ENCODE measurements around the gene PDCD4. TPM values are rescaled to one million over a fixed set of nuclear protein-coding genes. Genes with fewer than 3 reads are reported as not detected.

Gene PDCD4
- polyA plus RNA-seq, 1 of the 3 experiments (the other 2 are of a cell fraction), result 23.3 TPM

DNA sequence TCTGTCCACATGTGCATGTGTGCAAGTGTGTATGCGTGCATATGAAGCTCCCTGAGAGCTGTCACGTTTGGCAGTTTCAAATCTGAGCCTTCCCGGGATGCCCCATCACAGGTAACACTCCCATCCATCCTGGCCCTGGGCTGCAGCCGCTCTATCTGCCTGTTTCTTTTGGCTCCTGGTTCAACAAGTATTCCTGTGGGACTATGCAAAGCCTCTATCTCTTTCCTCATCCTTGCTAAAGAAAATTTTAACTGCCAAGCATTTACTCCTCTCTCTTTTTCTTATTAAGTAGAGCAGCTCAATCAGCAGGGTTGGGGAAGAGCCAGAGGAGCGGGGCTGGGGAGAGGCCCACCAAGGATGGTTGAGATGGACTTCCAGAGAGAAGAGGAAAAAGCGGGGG, 24.4 kb upstream of the PDCD4 start:
- Histone ChIP-seq H3K36me3 (replicated peaks in 1 of 2; ENCODE audit: control insufficient read depth in 1 of 2, insufficient read depth in 2 of 2, low read length in 1 of 2) (no peaks in the 10 kb centered on the region), H3K27me3 (ENCODE audit: insufficient read depth) (no peaks in the 10 kb centered on the region), H3K4me1 (ENCODE audit: control insufficient read depth in 1 of 2, insufficient read depth in 2 of 2, low read depth in 1 of 2, low read length in 1 of 2) (peaks cover 0 to 19% of the 10 kb centered on the region in 2 experiments; a peak in 2 of 4 replicates), H3K79me2 (ENCODE audit: insufficient read depth) (no peaks in the 10 kb centered on the region), H2AFZ (ENCODE audit: low read depth) (no peak overlapping the region), H3K9me3 (no peaks in the 10 kb centered on the region), H3K4me3 (ENCODE audit: low read depth in 2 of 2, low read length in 1 of 2) (no peak overlapping the region), H3K4me2 (no peak overlapping the region), H3F3A (replicated peaks; ENCODE audit: insufficient read depth) (no peaks in the 10 kb centered on the region), H4K20me1 (ENCODE audit: insufficient read depth) (no peaks in the 10 kb centered on the region), H3K27ac (ENCODE audit: low read depth in 2 of 2, low read length in 1 of 2) (no peak overlapping the region), H3K9me2 (no peaks in the 10 kb centered on the region), H3K9ac (no peak overlapping the region)
- POLR2A ChIA-PET, result no interaction called here
- TF ChIP-seq SIN3A (IDR thresholded peaks at IDR 0.05; ENCODE audit: borderline replicate concordance, low read depth, low read length) (no peak), SMC3 (IDR thresholded peaks at IDR 0.05; ENCODE audit: low read depth, low read length) (no peak)
- TF ChIP-seq, protein P1, sequence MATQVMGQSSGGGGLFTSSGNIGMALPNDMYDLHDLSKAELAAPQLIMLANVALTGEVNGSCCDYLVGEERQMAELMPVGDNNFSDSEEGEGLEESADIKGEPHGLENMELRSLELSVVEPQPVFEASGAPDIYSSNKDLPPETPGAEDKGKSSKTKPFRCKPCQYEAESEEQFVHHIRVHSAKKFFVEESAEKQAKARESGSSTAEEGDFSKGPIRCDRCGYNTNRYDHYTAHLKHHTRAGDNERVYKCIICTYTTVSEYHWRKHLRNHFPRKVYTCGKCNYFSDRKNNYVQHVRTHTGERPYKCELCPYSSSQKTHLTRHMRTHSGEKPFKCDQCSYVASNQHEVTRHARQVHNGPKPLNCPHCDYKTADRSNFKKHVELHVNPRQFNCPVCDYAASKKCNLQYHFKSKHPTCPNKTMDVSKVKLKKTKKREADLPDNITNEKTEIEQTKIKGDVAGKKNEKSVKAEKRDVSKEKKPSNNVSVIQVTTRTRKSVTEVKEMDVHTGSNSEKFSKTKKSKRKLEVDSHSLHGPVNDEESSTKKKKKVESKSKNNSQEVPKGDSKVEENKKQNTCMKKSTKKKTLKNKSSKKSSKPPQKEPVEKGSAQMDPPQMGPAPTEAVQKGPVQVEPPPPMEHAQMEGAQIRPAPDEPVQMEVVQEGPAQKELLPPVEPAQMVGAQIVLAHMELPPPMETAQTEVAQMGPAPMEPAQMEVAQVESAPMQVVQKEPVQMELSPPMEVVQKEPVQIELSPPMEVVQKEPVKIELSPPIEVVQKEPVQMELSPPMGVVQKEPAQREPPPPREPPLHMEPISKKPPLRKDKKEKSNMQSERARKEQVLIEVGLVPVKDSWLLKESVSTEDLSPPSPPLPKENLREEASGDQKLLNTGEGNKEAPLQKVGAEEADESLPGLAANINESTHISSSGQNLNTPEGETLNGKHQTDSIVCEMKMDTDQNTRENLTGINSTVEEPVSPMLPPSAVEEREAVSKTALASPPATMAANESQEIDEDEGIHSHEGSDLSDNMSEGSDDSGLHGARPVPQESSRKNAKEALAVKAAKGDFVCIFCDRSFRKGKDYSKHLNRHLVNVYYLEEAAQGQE (IDR thresholded peaks at IDR 0.05; ENCODE audit: low read depth, low read length), result no peak
- no peak for DNase-seq
- 65% methylated on average over 6 of the region's 6 CpGs for WGBS (ENCODE audit: low lambda C conversion rate)
- CTCF ChIA-PET, result interaction anchor here (0.6 kb wide), 1 partner anchor 237 kb away, joined by 3 read pairs; no protein-coding TSS in a partner anchor

DNA sequence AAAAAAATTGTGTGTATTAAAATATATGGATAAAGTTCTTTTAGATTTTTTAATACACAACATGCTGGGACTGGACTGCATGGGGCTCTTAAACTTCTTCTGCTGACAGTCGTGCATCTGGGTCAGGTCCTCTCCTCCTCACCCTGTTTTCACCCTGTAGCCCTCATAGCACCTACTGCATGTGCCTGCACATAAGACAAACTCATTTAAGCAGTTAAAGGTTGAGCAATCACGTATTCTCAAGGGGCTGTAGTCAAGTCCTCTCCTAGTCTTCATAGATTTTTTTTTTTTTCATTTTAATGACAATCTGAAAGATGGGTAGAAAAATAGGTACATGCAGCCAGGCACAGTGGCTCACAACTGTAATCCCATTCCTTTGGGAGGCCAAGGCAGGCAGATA, 23.6 kb upstream of the PDCD4 start:
- Histone ChIP-seq H3K9me3 (no peaks in the 10 kb centered on the region), H3K4me1 (ENCODE audit: control insufficient read depth in 1 of 2, insufficient read depth in 2 of 2, low read depth in 1 of 2, low read length in 1 of 2) (peaks cover 0 to 20% of the 10 kb centered on the region in 2 experiments; a peak in 2 of 4 replicates), H3K79me2 (ENCODE audit: insufficient read depth) (no peaks in the 10 kb centered on the region), H3K27me3 (ENCODE audit: insufficient read depth) (no peaks in the 10 kb centered on the region), H3K9me2 (no peaks in the 10 kb centered on the region), H3K27ac (ENCODE audit: low read depth in 2 of 2, low read length in 1 of 2) (no peak overlapping the region), H4K20me1 (ENCODE audit: insufficient read depth) (no peaks in the 10 kb centered on the region), H3K4me2 (no peak overlapping the region), H2AFZ (ENCODE audit: low read depth) (no peak overlapping the region), H3K36me3 (replicated peaks in 1 of 2; ENCODE audit: control insufficient read depth in 1 of 2, insufficient read depth in 2 of 2, low read length in 1 of 2) (no peaks in the 10 kb centered on the region), H3K9ac (no peak overlapping the region), H3K4me3 (ENCODE audit: low read depth in 2 of 2, low read length in 1 of 2) (no peak overlapping the region), H3F3A (replicated peaks; ENCODE audit: insufficient read depth) (no peaks in the 10 kb centered on the region)
- DNase-seq, result no peak
- WGBS (ENCODE audit: low lambda C conversion rate), result 61% methylated on average over 2 of the region's 2 CpGs
- TF ChIP-seq MXI1 (IDR thresholded peaks at IDR 0.05; ENCODE audit: low read depth, low read length) (no peak), EZH2phosphoT487 (IDR thresholded peaks at IDR 0.05; ENCODE audit: borderline replicate concordance, low read depth) (no peak), SIN3A (IDR thresholded peaks at IDR 0.05; ENCODE audit: borderline replicate concordance, low read depth, low read length) (no peak), FOSL2 (IDR thresholded peaks at IDR 0.05; ENCODE audit: borderline replicate concordance, low read depth) (no peak), YY1 (IDR thresholded peaks at IDR 0.05; ENCODE audit: low read depth) (no peak)
- TF ChIP-seq, protein P2, sequence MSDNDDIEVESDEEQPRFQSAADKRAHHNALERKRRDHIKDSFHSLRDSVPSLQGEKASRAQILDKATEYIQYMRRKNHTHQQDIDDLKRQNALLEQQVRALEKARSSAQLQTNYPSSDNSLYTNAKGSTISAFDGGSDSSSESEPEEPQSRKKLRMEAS (IDR thresholded peaks at IDR 0.05; ENCODE audit: low read depth), result no peak
- TF ChIP-seq, protein P3, sequence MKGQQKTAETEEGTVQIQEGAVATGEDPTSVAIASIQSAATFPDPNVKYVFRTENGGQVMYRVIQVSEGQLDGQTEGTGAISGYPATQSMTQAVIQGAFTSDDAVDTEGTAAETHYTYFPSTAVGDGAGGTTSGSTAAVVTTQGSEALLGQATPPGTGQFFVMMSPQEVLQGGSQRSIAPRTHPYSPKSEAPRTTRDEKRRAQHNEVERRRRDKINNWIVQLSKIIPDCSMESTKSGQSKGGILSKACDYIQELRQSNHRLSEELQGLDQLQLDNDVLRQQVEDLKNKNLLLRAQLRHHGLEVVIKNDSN (IDR thresholded peaks at IDR 0.05; ENCODE audit: borderline replicate concordance, low read depth), result no peak
- POLR2A ChIA-PET, result no interaction called here
- CTCF ChIA-PET, result no interaction called here

Measured in SK-N-SH (cell line).